Amniotic stem cell (primary cell): ENCODE measurements around the gene LYZL2.
"Not testable (repeated sequence)": the region's sequence is repeated elsewhere in the genome, so short reads cannot be mapped to it uniquely, and the experiment has no call there.

Source experiments
- DNase-seq: peaks from one replicate; lab custom pipeline; 2025; lab: John Stamatoyannopoulos, UW

LYZL2 gene

GRCh38 chr10:30629653-30630052 is at the start of gene LYZL2:
Gene LYZL2, minus strand, starts transcription at chr10:30629753. Its CDS starts 2,838 bp downstream, at chr10:30626915.
- no peak for DNase-seq

GRCh38 chr10:30677616-30678015 is 48.1 kb upstream of the LYZL2 start:
- not testable (repeated sequence) for DNase-seq

GRCh38 chr10:30677146-30677545 is 47.6 kb upstream of the LYZL2 start:
- DNase-seq = not testable (repeated sequence)

GRCh38 chr10:30675791-30676718 is 46.5 kb upstream of the LYZL2 start:
- DNase-seq = no peak

GRCh38 chr10:30674796-30675195 is 45.2 kb upstream of the LYZL2 start:
- no peak for DNase-seq

GRCh38 chr10:30673262-30673661 is 43.7 kb upstream of the LYZL2 start:
- DNase-seq = not testable (repeated sequence)

- not testable (repeated sequence) for DNase-seq
Observed at GRCh38 chr10:30672338-30672737, 42.8 kb upstream of the LYZL2 start.

- DNase-seq = peak; percentile 28
Observed at GRCh38 chr10:30671026-30671616, 41.6 kb upstream of the LYZL2 start.

- DNase-seq = not testable (repeated sequence)
Observed at GRCh38 chr10:30667982-30668381, 38.4 kb upstream of the LYZL2 start.

GRCh38 chr10:30663403-30663802 is 33.9 kb upstream of the LYZL2 start:
- not testable (repeated sequence) for DNase-seq

GRCh38 chr10:30662814-30663213 is 33.3 kb upstream of the LYZL2 start:
- no peak for DNase-seq

- not testable (repeated sequence) for DNase-seq
Observed at GRCh38 chr10:30660314-30660713, 30.8 kb upstream of the LYZL2 start.

GRCh38 chr10:30656233-30656632 is 26.7 kb upstream of the LYZL2 start:
- DNase-seq = no peak

GRCh38 chr10:30655001-30655400 is 25.4 kb upstream of the LYZL2 start:
- DNase-seq = not testable (repeated sequence)

- DNase-seq = peak; percentile 15
Observed at GRCh38 chr10:30651470-30652397, 22.2 kb upstream of the LYZL2 start.

- no peak for DNase-seq
Observed at GRCh38 chr10:30647089-30647488, 17.5 kb upstream of the LYZL2 start.

- DNase-seq = no peak
Observed at GRCh38 chr10:30645340-30645827, 15.8 kb upstream of the LYZL2 start.

GRCh38 chr10:30644408-30644861 is 14.9 kb upstream of the LYZL2 start:
- not testable (repeated sequence) for DNase-seq

- not testable (repeated sequence) for DNase-seq
Observed at GRCh38 chr10:30643557-30644199, 14.1 kb upstream of the LYZL2 start.

GRCh38 chr10:30642856-30643255 is 13.3 kb upstream of the LYZL2 start:
- DNase-seq = not testable (repeated sequence)
